GM21447 (cell line): ENCODE measurements around the gene C11orf91.
"Not testable (repeated sequence)": the region's sequence is repeated elsewhere in the genome, so short reads cannot be mapped to it uniquely, and the experiment has no call there.

Experiments
- ATAC-seq: cut with Tn5 transposase; IDR thresholded peaks from one replicate; pipeline ENCODE4 v1.9.1; 2021; ENCODE audit not compliant: unreplicated experiment

The C11orf91 gene, protein sequence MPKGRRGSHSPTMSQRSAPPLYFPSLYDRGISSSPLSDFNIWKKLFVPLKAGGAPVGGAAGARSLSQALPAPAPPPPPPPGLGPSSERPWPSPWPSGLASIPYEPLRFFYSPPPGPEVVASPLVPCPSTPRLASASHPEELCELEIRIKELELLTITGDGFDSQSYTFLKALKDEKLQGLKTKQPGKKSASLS

DNA sequence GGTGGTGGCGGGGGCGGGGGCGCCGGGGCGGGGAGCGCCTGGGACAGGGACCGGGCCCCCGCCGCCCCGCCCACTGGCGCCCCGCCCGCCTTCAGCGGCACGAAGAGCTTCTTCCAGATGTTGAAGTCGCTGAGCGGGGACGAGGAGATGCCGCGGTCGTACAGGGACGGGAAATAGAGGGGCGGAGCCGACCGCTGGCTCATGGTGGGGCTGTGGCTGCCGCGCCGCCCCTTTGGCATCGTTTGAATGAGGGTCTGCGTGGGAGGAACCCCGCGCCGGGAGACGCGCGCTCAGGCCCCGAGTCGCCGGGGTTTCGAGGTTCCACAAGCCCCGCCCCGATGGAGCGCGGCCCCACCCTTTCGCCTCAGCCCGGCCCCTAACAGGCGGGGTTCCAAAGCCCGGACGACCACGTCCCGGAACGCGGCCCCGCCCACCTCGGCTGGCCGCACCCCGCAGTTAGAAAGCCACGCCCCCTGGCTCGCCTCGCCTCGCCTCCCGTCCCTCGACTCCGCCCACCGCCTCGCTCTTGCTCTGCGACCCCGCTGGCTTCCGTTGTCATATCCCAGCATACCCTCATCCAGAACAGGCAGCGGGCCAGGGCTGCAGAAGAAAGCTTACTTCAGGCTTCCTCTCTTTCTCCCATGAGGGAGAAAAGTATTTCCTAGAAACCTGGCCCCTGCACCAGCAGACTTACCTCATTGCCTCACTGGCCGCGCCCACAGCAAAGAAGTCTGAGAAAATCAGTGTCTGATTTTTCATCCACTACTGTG lies at the start of gene C11orf91:
C11orf91 (minus strand) TSS at position 325 of the 770 bp plus-strand sequence; CDS start at position 239, 86 bp downstream.
- peak; percentile 82 for ATAC-seq

DNA sequence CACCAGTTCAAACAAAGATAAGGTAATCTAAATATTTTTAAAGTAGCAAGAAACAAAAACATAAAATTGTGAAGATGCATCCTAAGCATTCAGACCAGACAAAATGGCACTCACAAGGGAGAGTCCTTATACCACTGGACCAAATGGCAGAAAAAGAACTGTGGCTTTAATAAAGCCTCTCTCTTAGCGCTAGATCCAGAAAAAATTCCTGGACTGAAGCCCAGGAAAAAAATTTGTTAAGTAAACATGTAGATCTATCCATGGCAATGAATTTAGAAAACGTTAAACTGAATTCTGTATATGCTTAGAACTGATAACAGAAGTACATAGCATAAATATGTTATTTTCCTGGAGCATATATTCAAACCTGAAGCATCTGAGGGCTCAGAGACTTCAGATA lies 47.4 kb upstream of the C11orf91 start:
- no peak for ATAC-seq

DNA sequence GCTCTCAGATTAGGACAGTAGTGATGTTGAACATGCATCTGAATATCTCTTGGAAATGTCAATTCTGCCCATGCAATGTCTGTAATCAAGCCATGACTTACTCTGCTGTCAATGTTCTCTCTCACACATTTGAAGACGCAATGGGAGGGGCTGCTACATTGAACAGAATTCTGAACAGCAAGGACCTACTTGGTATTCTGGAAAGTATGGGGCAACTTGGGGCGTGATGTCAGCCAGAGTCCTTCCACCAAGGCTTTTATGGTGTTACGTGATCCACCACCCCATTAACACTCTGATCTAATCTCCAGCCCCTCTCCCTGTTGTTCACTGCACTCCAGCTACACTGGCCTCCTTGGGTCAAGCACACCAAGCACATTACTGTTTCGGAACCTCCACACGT lies 42.7 kb upstream of the C11orf91 start:
- no peak for ATAC-seq

DNA sequence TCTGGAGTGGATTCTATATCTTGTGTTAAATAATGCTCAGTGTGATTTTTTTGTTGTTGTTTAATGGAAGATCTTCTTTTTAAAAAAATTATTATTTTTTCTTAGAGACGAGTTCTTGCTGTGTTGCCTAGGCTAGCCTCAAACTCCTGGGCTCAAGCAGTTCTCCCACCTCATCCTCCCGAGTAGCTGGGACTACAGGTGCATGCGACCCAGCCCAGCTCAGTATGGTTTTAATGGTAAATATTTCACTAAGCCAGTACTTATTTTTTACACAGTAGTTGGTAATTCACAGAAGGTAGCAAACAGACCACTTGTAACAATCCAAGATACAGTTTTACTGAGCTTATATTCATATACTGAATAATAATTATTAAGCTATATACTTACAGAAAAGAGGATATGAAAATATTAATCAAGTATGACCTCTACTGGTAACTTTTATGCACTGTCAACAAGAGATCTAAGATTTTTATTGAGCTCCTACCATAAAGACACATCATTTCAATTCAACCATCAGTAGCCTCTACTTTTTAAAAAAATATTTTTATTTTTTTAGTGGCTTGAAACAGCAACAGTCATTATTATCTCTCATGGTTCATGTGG lies 41.7 kb upstream of the C11orf91 start:
- ATAC-seq = no peak

DNA sequence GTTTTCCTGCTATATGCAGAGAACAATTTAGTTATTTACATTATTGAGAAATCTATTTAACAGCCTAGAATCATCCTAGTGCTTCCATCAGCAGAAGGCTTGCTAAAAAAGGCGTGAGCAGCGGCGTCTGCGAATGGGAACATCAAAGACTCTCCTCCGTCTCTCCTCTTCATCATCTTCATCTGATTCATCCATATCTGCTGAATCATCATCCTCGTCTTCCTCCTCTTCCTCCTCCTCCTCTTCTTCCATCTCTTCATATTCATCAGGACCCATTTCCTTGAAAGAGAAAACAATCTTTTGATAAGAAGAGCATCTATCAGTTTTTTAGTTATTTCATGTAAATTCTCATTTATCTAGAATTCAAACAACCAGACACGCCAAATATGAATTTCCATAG lies 41.2 kb upstream of the C11orf91 start:
- ATAC-seq = no peak

DNA sequence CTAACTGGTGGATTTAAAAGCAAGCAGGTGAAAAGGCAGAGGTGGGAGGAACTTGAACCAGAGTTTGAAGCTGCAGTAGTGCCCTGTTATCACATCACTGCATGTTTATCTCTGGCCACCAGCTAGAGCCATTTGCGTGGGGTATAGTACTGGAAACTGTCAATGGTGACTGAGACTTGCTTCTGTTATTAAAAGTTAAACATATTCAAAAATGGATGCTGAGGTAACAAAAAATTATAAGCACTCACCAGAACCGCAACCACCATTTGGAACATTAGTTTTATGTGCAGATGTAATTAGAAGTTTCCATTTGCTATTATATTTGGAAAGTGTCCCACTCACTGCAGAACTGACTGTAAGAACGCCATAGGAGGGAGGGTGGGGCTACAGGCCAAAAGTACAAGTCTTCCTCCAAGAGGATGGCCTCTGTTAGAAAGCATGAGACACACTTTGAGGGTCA lies 36.8 kb upstream of the C11orf91 start:
- ATAC-seq = no peak

DNA sequence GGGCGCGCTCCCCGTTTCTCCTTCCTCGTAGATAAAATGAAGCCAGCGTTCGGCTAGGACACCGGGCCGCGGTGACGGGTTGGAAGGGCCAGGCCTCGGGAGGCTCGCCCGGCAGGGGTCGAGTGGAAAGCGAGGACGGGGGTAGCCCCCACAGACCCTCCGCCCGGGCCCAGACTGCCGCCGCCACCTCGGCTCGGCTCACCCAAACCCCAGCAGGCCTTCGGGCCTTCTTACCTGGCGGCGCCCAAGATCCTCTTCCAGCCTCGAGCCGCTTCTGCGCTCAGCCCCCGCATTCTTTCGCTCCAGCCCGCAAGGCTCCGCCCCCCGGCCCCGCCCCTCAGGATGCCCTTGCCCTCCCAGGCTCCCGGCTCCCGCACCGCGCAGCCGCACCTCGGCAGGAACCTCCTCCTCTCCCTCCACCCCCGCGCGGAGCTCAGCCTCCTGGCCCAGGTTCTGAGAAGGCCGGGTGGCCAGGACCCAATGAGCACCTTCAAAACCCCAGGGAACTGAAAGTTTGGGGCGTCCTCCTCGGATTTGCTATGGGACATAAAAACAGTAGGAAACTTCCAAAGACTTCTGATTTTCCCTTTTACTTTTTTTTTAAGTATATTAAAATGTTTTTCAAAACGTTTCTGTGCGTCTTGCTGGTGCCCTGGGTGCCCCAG lies 35.7 kb upstream of the C11orf91 start, which contains the start of gene CD59:
CD59 (minus strand) TSS at position 276 of the 665 bp plus-strand sequence. CDS start 13,978 bp downstream, outside the sequence.
- ATAC-seq = peak; percentile 65

DNA sequence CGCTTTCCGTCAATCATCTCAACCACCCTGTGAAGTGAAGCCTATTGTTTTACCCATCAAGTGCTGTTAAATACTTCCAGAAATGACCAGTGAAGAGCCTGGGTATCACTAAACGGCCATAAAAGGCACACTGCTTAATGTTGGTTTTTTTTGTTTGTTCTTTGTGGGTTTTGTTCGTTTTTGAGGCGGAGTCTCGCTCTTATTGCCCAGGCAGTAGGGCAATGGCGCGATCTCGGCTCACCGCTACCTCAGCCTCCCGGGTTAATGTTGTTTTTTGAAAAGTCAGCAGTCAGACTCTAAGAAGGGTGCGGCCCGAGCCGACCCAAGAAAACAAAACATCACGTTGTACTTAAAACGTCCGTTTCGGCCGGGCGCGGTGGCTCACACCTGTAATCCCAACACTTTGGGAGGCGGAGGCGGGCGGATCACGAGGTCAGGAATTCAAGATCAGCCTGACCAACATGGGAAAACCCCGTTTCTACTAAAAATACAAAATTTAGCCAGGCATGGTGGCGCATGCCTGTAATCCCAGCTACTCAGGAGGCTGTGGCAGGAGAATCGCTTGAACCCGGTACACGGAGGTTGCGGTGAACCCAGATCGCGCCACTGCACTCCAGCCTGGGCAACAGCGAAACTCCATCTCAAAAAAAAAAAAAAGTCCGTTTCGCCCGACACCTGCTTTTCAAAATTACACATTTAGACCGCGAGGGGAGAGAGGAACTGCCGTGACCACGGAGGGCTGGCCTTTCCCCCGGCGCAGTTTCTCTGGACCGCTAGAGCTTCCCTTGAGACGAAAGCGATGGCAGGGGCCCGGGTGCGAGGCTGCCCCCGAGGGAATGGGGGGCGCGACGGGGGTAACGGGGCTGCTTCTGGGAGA lies 34.9 kb upstream of the C11orf91 start:
- ATAC-seq = peak; percentile 55

DNA sequence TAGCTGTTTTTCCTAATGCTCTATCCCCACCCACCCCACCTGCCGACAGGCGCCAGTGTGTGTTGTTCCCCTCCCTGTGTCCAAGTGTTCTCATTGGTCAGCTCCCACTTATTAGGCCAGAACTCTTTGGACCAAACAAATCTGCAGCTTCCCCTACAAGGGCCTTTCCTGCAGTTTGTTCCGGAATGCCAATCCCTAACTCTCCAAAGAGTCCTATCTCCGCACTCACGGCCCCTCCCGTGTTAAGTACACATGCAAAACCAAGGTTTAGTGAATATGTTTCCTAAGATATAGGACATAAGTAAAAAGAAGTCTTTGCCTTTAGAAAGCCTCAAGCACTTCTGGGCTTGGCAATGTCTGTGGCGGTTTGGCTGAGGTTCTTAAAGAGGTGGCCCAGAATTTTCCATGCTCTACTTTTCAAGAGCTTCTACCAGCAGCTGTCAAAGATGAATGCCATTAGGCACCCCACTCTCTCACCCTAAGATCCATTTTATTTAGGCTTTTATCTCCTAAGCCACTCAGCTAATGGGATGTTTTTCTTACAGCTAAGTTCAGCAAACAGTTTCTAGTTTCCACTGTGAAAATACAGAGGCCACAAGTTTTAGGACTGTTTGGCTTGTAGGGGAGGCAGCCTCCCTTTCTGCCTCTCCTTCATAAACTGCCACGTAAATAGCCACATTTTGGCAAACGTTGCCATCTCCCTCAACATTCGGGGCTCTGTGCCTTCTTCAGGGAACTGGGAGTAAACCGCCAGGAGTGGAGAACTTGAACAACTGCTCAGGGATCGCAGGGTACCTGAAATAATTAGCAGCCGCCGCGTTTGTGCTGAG lies 34.0 kb upstream of the C11orf91 start:
- no peak for ATAC-seq

DNA sequence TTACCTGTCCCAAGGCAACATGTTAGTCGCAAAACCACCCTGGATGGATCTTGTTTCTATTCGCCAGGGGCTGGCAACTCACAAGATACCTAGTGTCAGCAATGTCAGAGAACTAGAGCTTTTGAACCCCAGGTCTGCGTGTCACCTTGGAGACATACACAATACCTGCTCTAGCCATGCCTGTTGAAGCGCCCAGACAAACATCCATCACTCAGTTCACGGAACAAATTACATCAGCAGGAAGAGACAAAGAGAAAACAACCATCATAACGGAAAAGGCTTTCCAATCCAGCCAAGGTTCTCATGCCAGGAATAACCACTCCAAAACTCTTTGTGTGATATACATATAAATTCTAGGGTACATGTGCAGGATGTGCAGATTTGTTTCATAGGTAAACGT lies 33.4 kb upstream of the C11orf91 start:
- no peak for ATAC-seq

DNA sequence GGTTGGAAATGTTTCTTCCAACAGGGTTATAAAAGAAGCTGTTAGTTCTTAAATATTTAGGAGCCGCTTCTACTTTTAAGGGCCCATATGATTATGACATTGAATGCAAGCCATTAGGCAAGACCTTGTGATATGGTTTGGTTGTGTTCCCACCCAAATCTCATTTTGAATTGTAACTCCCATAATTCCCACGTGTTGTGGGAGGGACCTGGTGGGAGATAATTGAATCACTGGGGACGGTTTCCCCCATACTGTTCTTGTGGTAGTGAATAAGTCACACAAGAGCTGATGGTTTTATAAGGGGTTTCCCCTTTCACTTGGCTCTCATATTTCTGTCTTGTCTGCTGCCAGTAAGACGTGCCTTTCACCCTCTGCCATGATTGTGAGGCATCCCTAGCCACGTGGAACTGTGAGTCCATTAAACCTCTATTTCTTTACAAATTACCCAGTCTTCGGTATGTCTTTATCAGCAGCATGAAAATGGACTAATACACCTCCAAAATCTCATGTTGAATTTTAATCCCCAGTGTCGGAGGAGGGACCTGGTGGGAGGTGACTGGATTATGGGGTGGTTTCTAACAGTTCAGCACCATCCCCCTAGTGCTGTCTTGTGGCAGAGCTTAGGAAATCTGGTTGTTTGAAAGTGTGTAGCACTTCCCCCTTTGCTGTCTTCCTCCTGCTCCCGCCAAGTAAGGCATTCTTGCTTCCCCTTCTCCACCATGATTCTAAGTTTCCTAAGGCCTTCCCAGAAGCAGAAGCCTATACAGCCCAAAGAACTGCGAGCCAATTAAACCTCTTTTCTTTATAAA lies 31.3 kb upstream of the C11orf91 start:
- ATAC-seq = no peak

DNA sequence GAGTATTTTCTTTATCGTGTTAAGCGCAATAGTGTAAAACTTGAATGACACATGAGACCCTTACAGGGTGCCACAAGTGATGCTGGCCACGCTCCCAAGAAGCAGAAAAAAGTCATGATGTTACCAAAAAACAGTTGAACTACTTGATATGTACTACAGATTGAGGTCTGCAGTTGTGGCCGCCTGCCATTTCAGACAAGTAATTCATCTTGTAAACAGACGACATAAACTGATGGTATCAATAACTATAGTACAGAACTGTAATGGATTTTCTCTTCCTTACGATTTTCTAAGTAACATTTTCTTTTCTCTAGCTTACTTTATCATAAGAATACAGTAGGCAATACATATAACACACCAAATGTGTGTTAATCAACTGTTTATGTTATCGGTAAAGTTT lies 30.1 kb upstream of the C11orf91 start:
- ATAC-seq = no peak

DNA sequence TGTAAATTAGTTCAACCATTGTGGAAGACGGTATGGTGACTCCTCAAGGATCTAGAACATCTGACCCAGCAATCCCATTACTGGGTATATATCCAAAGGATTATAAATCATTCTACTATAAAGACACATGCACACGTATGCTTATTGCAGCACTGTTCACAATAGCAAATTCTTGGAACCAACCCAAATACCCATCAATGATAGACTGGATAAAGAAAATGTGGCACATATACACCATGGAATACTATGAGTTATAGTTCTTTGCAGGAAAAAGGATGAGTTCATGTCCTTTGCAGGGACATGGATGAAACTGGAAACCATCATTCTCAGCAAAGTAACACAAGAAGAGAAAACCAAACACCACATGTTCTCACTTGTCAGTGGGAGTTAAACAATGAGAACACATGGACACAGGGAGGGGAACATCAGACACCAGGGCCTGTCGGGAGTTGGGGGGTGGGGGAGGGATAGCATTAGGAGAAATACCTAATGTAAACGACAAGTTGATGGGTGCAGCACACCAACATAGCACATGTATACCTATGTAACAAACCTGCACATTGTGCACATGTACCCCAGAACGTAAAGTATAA lies 28.5 kb upstream of the C11orf91 start:
- not testable (repeated sequence) for ATAC-seq

DNA sequence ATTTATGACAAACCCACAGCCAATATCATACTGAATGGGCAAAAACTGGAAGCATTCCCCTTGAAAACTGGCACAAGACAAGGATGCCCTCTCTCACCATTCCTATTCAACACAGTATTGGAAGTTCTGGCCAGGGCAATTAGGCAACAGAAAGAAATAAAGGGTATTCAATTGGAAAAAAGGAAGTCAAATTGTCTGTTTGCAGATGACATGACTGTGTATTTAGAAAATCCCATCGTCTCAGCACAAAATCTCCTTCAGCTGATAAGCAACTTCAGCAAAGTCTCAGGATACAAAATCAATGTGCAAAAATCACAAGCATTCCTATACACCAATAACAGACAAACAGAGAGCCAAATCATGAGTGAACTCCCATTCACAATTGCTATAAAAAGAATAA lies 26.9 kb upstream of the C11orf91 start:
- ATAC-seq = not testable (repeated sequence)

DNA sequence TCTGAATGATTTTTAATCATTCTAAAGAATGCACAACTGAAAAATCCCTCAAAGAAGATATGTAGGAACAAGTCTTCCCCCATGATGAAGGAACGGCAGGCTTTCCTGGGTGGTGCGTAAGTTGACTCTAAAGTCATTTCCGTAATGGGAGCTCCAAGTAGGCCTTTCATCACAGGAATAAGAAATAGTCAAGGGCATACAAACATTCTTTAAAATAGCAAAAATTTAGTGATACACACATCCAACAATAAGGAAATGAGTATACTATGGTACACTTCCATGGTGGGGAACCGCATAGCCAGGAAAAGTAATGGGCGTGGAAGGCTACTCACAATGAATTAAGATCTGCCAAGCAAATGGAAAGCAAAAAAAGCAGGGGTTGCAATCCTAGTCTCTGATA lies 24.9 kb upstream of the C11orf91 start:
- ATAC-seq = no peak

DNA sequence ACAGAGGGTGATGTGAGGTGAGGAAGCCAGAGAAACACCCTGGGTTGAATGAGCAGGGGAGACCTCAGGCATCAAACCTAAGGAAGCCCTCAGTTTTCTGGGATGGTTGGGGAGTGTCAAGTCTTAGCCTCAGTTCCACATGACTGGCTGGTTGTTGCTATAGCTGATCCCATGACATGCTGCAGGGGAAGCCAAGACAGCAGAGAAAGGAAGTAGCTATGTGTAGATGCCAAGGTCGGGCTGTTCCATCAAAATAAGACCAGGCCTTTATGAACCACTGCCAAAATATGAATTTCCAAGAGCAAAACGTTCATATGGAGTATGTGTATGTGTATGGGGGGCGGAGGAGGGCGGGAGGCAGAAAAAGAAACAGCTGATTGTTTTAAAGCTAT lies 24.0 kb upstream of the C11orf91 start:
- peak; percentile 38 for ATAC-seq

DNA sequence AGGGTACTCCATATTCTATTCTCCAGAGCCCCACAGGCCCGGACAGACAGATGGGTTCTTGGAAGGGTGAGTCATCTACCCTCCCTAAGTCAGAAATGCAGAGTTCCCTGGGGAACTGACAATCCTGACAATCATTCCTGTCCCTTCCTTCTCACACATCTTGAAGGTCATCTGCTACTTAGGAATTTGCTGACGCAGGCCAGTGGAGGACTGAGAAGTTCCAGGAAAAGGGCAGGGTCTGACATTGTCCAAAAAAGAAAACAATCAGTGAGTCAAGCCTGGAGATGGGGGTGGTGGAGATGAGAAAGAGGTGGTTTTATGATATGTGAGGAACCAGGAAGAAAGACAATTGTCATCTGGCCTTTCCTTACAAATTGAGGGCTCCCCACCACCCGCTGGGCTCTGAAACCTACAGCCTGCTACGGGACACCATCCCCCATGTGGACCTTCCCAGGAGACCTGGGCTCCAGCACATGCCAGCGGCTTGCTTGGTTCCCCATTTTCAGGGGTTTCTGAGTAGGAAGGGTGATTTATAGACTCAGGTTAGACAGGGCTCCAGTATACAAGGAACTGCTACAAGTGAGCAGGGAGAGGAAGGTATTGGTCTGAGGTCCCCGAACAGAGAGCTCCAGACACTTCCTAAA lies 22.7 kb upstream of the C11orf91 start:
- ATAC-seq = peak; percentile 29
